ENCODE data around the gene HCN1.
"Not testable (repeated sequence)": the region's sequence is repeated elsewhere in the genome, so short reads cannot be mapped to it uniquely, and the experiment has no call there.

The HCN1 gene

GRCh38 chr5:45609661-45610060 is 86.5 kb downstream of the HCN1 start:
- DNase-seq = no peak

GRCh38 chr5:45604092-45604491 is 92.1 kb downstream of the HCN1 start:
- no peak for DNase-seq

- no peak for DNase-seq
Observed at GRCh38 chr5:45601424-45601823, 94.8 kb downstream of the HCN1 start.

- no peak for DNase-seq
Observed at GRCh38 chr5:45596320-45596719, 99.9 kb downstream of the HCN1 start.

GRCh38 chr5:45586001-45586400 is 110.2 kb downstream of the HCN1 start:
- DNase-seq = not testable (repeated sequence)

- no peak for DNase-seq
Observed at GRCh38 chr5:45578270-45578669, 117.9 kb downstream of the HCN1 start.

- no peak for DNase-seq
Observed at GRCh38 chr5:45568813-45569212, 127.4 kb downstream of the HCN1 start.

GRCh38 chr5:45542421-45542820 is 153.8 kb downstream of the HCN1 start:
- no peak for DNase-seq

- DNase-seq = no peak
Observed at GRCh38 chr5:45533663-45534062, 162.5 kb downstream of the HCN1 start.

GRCh38 chr5:45532826-45533624 is 163.2 kb downstream of the HCN1 start:
- no peak for DNase-seq

GRCh38 chr5:45521067-45521466 is 175.1 kb downstream of the HCN1 start:
- no peak for DNase-seq

- no peak for DNase-seq
Observed at GRCh38 chr5:45512521-45512920, 183.7 kb downstream of the HCN1 start.

- no peak for DNase-seq
Observed at GRCh38 chr5:45509371-45509770, 186.8 kb downstream of the HCN1 start.

GRCh38 chr5:45508135-45508534 is 188.0 kb downstream of the HCN1 start:
- no peak for DNase-seq

GRCh38 chr5:45507178-45507577 is 189.0 kb downstream of the HCN1 start:
- no peak for DNase-seq

GRCh38 chr5:45499006-45499405 is 197.2 kb downstream of the HCN1 start:
- not testable (repeated sequence) for DNase-seq

GRCh38 chr5:45491368-45491767 is 204.8 kb downstream of the HCN1 start:
- no peak for DNase-seq

GRCh38 chr5:45484781-45485180 is 211.4 kb downstream of the HCN1 start:
- no peak for DNase-seq

GRCh38 chr5:45454114-45454513 is 242.1 kb downstream of the HCN1 start:
- no peak for DNase-seq

GRCh38 chr5:45444856-45445255 is 251.3 kb downstream of the HCN1 start:
- not testable (repeated sequence) for DNase-seq

- DNase-seq = no peak
Observed at GRCh38 chr5:45440466-45440865, 255.7 kb downstream of the HCN1 start.

- DNase-seq = no peak
Observed at GRCh38 chr5:45437752-45438151, 258.4 kb downstream of the HCN1 start.

- no peak for DNase-seq
Observed at GRCh38 chr5:45417285-45417998, 278.7 kb downstream of the HCN1 start.

Data from inflammatory macrophage treated with lipopolysaccharide for 4 hours (primary cell).